Measurements from ENCODE around the gene SMTN.
"Not testable (repeated sequence)": the region's sequence is repeated elsewhere in the genome, so short reads cannot be mapped to it uniquely, and the experiment has no call there.

SMTN gene

GRCh38 chr22:31069691-31070314 lies 11.3 kb upstream of the SMTN start:
- in situ Hi-C loops (cut with MboI; ENCODE audit: low sequenced_read_pairs), result not testable (repeated sequence)

GRCh38 chr22:31073125-31073524 lies 8.0 kb upstream of the SMTN start:
- in situ Hi-C loops (cut with MboI; ENCODE audit: low sequenced_read_pairs), result not testable (repeated sequence)

GRCh38 chr22:31073545-31074145 lies 7.5 kb upstream of the SMTN start:
- in situ Hi-C loops (cut with MboI; ENCODE audit: low sequenced_read_pairs), result not testable (repeated sequence)

- in situ Hi-C loops (cut with MboI; ENCODE audit: low sequenced_read_pairs), result no loop called here
Measured at GRCh38 chr22:31075961-31076360, 5.2 kb upstream of the SMTN start.

- in situ Hi-C loops (cut with MboI; ENCODE audit: low sequenced_read_pairs), result no loop called here
Measured at GRCh38 chr22:31077681-31078080, 3.4 kb upstream of the SMTN start.

- in situ Hi-C loops (cut with MboI; ENCODE audit: low sequenced_read_pairs), result not testable (repeated sequence)
Measured at GRCh38 chr22:31078389-31078788, 2.7 kb upstream of the SMTN start.

- in situ Hi-C loops (cut with MboI; ENCODE audit: low sequenced_read_pairs), result no loop called here
Measured at GRCh38 chr22:31079095-31079642, 1.9 kb upstream of the SMTN start.

GRCh38 chr22:31080164-31080847 lies 812 bp upstream of the SMTN start:
- in situ Hi-C loops (cut with MboI; ENCODE audit: low sequenced_read_pairs), result no loop called here

GRCh38 chr22:31081963-31082605 lies 966 bp downstream of the SMTN start:
- in situ Hi-C loops (cut with MboI; ENCODE audit: low sequenced_read_pairs), result no loop called here

GRCh38 chr22:31082606-31083376 lies 1.7 kb downstream of the SMTN start:
- in situ Hi-C loops (cut with MboI; ENCODE audit: low sequenced_read_pairs), result no loop called here

- in situ Hi-C loops (cut with MboI; ENCODE audit: low sequenced_read_pairs), result no loop called here
Measured at GRCh38 chr22:31083377-31083768, 2.3 kb downstream of the SMTN start.

- in situ Hi-C loops (cut with MboI; ENCODE audit: low sequenced_read_pairs), result no loop called here
Measured at GRCh38 chr22:31083923-31084810, 3.0 kb downstream of the SMTN start.

- in situ Hi-C loops (cut with MboI; ENCODE audit: low sequenced_read_pairs), result no loop called here
Measured at GRCh38 chr22:31084811-31085492, 3.8 kb downstream of the SMTN start.

- in situ Hi-C loops (cut with MboI; ENCODE audit: low sequenced_read_pairs), result no loop called here
Measured at GRCh38 chr22:31085493-31085824, 4.3 kb downstream of the SMTN start.

GRCh38 chr22:31085928-31086327 lies 4.8 kb downstream of the SMTN start:
- in situ Hi-C loops (cut with MboI; ENCODE audit: low sequenced_read_pairs), result no loop called here

- in situ Hi-C loops (cut with MboI; ENCODE audit: low sequenced_read_pairs), result no loop called here
Measured at GRCh38 chr22:31086703-31087330, 5.7 kb downstream of the SMTN start.

GRCh38 chr22:31087744-31088215 lies 6.7 kb downstream of the SMTN start:
- in situ Hi-C loops (cut with MboI; ENCODE audit: low sequenced_read_pairs), result no loop called here

GRCh38 chr22:31088233-31088986 lies 7.3 kb downstream of the SMTN start:
- in situ Hi-C loops (cut with MboI; ENCODE audit: low sequenced_read_pairs), result no loop called here

Data from HL-60/S4 (cell line).